GM12865 (cell line): Measurements from ENCODE around the gene ZBTB8A.
"Not testable (repeated sequence)": the region's sequence is repeated elsewhere in the genome, so short reads cannot be mapped to it uniquely, and the experiment has no call there.

Experiments used
- DNase-seq: peaks from one replicate; pipeline ENCODE4 v3.0.0; 2010; ENCODE audit warnings: low read depth
- H3K4me3 ChIP-seq: 2 replicates; pipeline ENCODE4 v1.5.1; 2011; ENCODE audit warnings: mild to moderate bottlenecking, low read depth, low read length, control low read depth
- CTCF ChIP-seq: IDR thresholded peaks from 2 replicates; pipeline ENCODE4 v1.5.1; 2011; ENCODE audit warnings: low read length, control low read depth, low read depth, inconsistent platforms; ENCODE audit not compliant: insufficient read depth; ENCODE audit errors: missing control alignments

ZBTB8A gene

GRCh38 chr1:32549616-32550015, 10.4 kb downstream of the ZBTB8A start:
- no peak for DNase-seq

GRCh38 chr1:32554288-32554687, 15.1 kb downstream of the ZBTB8A start:
- no peak overlapping the region for H3K4me3 ChIP-seq
- no peak for TF ChIP-seq CTCF
- DNase-seq, result no peak

More at GRCh38 chr1:32549616-32550015, 10.4 kb downstream of the ZBTB8A start:
- no peak overlapping the region for H3K4me3 ChIP-seq
- no peak for TF ChIP-seq CTCF

GRCh38 chr1:32557035-32557434, 17.8 kb downstream of the ZBTB8A start:
- DNase-seq, H3K4me3 ChIP-seq: not testable (repeated sequence)

- no peak for DNase-seq
- TF ChIP-seq CTCF, result no peak
- no peak overlapping the region for H3K4me3 ChIP-seq
Observed at GRCh38 chr1:32557812-32558211, 18.6 kb downstream of the ZBTB8A start.

- no peak overlapping the region for H3K4me3 ChIP-seq
- DNase-seq, result no peak
- no peak for TF ChIP-seq CTCF
Observed at GRCh38 chr1:32568929-32569328, 29.7 kb downstream of the ZBTB8A start.

GRCh38 chr1:32580348-32581017, 41.3 kb downstream of the ZBTB8A start:
- no peak for TF ChIP-seq CTCF
- DNase-seq, result no peak
- H3K4me3 ChIP-seq, result no peak overlapping the region

GRCh38 chr1:32592943-32593342, 53.7 kb downstream of the ZBTB8A start:
- DNase-seq, result no peak
- TF ChIP-seq CTCF, result no peak
- H3K4me3 ChIP-seq, result no peak overlapping the region
